ENCODE data around the gene B4GALNT3. TPM values are rescaled to one million over a fixed set of nuclear protein-coding genes. Genes with fewer than 3 reads are reported as not detected.

B4GALNT3 gene
- total RNA-seq, 1 donor from 2014 or later: 8.2 TPM

GRCh38 chr12:468671-469389 lies 9.1 kb downstream of the B4GALNT3 start:
- Histone ChIP-seq H3K27me3 (ENCODE audit: control insufficient read depth, insufficient read depth, low read length) (no peaks in the 10 kb centered on the region), H3K36me3 (ENCODE audit: control insufficient read depth, insufficient read depth, low read length) (no peaks in the 10 kb centered on the region), H3K4me3 (ENCODE audit: low read depth, low read length) (no peak overlapping the region)
- DNase-seq (ENCODE audit: low read depth) (peak; percentile 63), FAIRE-seq (no peak)
- no peak for TF ChIP-seq CTCF (IDR thresholded peaks at IDR 0.05; ENCODE audit: insufficient read depth, low read length, severe bottlenecking)

GRCh38 chr12:470133-470532 lies 10.4 kb downstream of the B4GALNT3 start:
- Histone ChIP-seq H3K36me3 (ENCODE audit: control insufficient read depth, insufficient read depth, low read length) (no peaks in the 10 kb centered on the region), H3K4me3 (ENCODE audit: low read depth, low read length) (no peak overlapping the region), H3K27me3 (ENCODE audit: control insufficient read depth, insufficient read depth, low read length) (peaks cover under 1% of the 10 kb centered on the region)
- DNase-seq (ENCODE audit: low read depth): no peak
- peak; percentile 32 for FAIRE-seq
- no peak for TF ChIP-seq CTCF (IDR thresholded peaks at IDR 0.05; ENCODE audit: insufficient read depth, low read length, severe bottlenecking)

GRCh38 chr12:473198-473597 lies 13.5 kb downstream of the B4GALNT3 start:
- Histone ChIP-seq H3K4me3 (ENCODE audit: low read depth, low read length) (no peak overlapping the region), H3K27me3 (ENCODE audit: control insufficient read depth, insufficient read depth, low read length) (peaks cover 8% of the 10 kb centered on the region), H3K36me3 (ENCODE audit: control insufficient read depth, insufficient read depth, low read length) (no peaks in the 10 kb centered on the region)
- no peak for TF ChIP-seq CTCF (IDR thresholded peaks at IDR 0.05; ENCODE audit: insufficient read depth, low read length, severe bottlenecking)
- DNase-seq (ENCODE audit: low read depth) (peak; percentile 12), FAIRE-seq (no peak)

GRCh38 chr12:473863-474577 lies 14.3 kb downstream of the B4GALNT3 start:
- no peak for TF ChIP-seq CTCF (IDR thresholded peaks at IDR 0.05; ENCODE audit: insufficient read depth, low read length, severe bottlenecking)
- H3K4me3 ChIP-seq (ENCODE audit: low read depth, low read length): no peak overlapping the region
- DNase-seq (ENCODE audit: low read depth) (no peak), FAIRE-seq (no peak)
- H3K36me3 ChIP-seq (ENCODE audit: control insufficient read depth, insufficient read depth, low read length): no peaks in the 10 kb centered on the region
- peaks cover 8% of the 10 kb centered on the region for H3K27me3 ChIP-seq (ENCODE audit: control insufficient read depth, insufficient read depth, low read length)

- Histone ChIP-seq H3K4me3 (ENCODE audit: low read depth, low read length) (no peak overlapping the region), H3K36me3 (ENCODE audit: control insufficient read depth, insufficient read depth, low read length) (no peaks in the 10 kb centered on the region), H3K27me3 (ENCODE audit: control insufficient read depth, insufficient read depth, low read length) (peaks cover 10% of the 10 kb centered on the region)
- no peak for TF ChIP-seq CTCF (IDR thresholded peaks at IDR 0.05; ENCODE audit: insufficient read depth, low read length, severe bottlenecking)
- DNase-seq (ENCODE audit: low read depth) (no peak), FAIRE-seq (no peak)
Observed at GRCh38 chr12:475286-475685, 15.5 kb downstream of the B4GALNT3 start.
